ENCODE data around the gene ZDHHC13. TPM values are rescaled to one million over a fixed set of nuclear protein-coding genes. Genes with fewer than 3 reads are reported as not detected.

Gene ZDHHC13
- total RNA-seq (2013; cell fraction: nucleolus; rRNA removed) = 70.6 and 79.9 TPM in 2 replicates
- 20.1 and 27.0 TPM in 2 replicates for total RNA-seq (2014; rRNA removed)
- 20.8 and 21.4 TPM in 2 replicates for total RNA-seq (2014; rRNA removed; fragmentation: Illumina TruSeq; extraction: Trizol)
- total RNA-seq (2021) = 18.1 and 20.0 TPM in 2 replicates
- 6.5 TPM for polyA plus RNA-seq (2011; ENCODE audit: low read depth)
- 34.2 and 43.4 TPM in 2 replicates for polyA plus RNA-seq (2011; rRNA removed)
- polyA plus RNA-seq (2011; cell fraction: cytosol; rRNA removed) = 13.0 and 14.7 TPM in 2 replicates
- 41.4 and 42.2 TPM in 2 replicates for polyA plus RNA-seq (2011; cell fraction: nucleus; rRNA removed)
- 7.9 and 11.4 TPM in 2 replicates for polyA plus RNA-seq (2012)
- 21.5 and 24.5 TPM in 2 replicates for polyA plus RNA-seq (2014; fragmentation: Illumina TruSeq; extraction: Trizol)
- polyA plus RNA-seq (2014; fragmentation: Nextera tagmentation; extraction: Ambion mirVana) = 1 to 10 TPM; 8.5 to 9.6 TPM
- 17.4 and 18.5 TPM in 2 replicates for polyA plus RNA-seq (2014; rRNA removed)
- polyA plus RNA-seq (2016; fragmentation: Nextera tagmentation; extraction: Ambion mirVana) = 10 to 100 TPM; 23.3 to 26.3 TPM
- polyA minus RNA-seq (2011; rRNA and poly(A)+ RNA removed) = 29.3 and 41.0 TPM in 2 replicates
- 7.8 and 10.6 TPM in 2 replicates for polyA minus RNA-seq (2011; cell fraction: cytosol; rRNA and poly(A)+ RNA removed)
- polyA minus RNA-seq (2011; cell fraction: nucleus; rRNA and poly(A)+ RNA removed) = 27.0 and 43.6 TPM in 2 replicates
- percentile 85 among the genes with signal in this experiment for Bru-seq, nascent RNA
- percentile 79 among the genes with signal in this experiment for BruChase-seq, experiment 1, labeled RNA remaining after a 6-hour chase
- BruChase-seq, experiment 2, labeled RNA remaining after a 2-hour chase = percentile 85 among the genes with signal in this experiment
- long read RNA-seq, experiment 1, transcript ZDHHC13-202 (17 exons, 2,445 nt) = major isoform, 11 of 18 reads
- long read RNA-seq, experiment 1, partial matches to known transcripts = 0 of 18 reads
- long read RNA-seq, experiment 1, other reads (novel, unspliced or antisense) = 5 of 18 reads
- long read RNA-seq, experiment 2, transcript ZDHHC13-202 (17 exons, 2,445 nt) = major isoform, 123 of 181 reads
- long read RNA-seq, experiment 2, transcript ZDHHC13-201 (16 exons, 2,283 nt) = minor isoform, 14 of 181 reads
- long read RNA-seq, experiment 2, partial matches to known transcripts = 12 of 181 reads
- long read RNA-seq, experiment 2, other reads (novel, unspliced or antisense) = 32 of 181 reads

- no peaks in the 10 kb centered on the region for H4K20me1 ChIP-seq (ENCODE audit: control insufficient read depth, insufficient read depth)
- H3K4me2 ChIP-seq (ENCODE audit: control insufficient read depth, insufficient read depth) = peak within 1 kb of the TSS; percentile 98
- ChIA-PET RAD21 (ENCODE audit: unreplicated experiment) (interaction anchor here (0.8 to 1.8 kb wide), 4 partner anchors 40 to 349 kb away, joined by 3 to 8 read pairs (median 4); no protein-coding TSS in a partner anchor), CTCF (interaction anchor here (0.8 to 2.2 kb wide), 5 partner anchors 11 to 143 kb away, joined by 3 to 13 read pairs (median 7); no protein-coding TSS in a partner anchor), POLR2A (interaction anchor here (0.6 to 1.8 kb wide), 6 partner anchors 24 to 1001 kb away, joined by 3 to 10 read pairs (median 3); no protein-coding TSS in a partner anchor), SMC1A (ENCODE audit: uncharacterized antibody, unreplicated experiment) (interaction anchor here (0.5 to 1.4 kb wide), 8 partner anchors 10 to 717 kb away, joined by 3 to 8 read pairs (median 4); no protein-coding TSS in a partner anchor)
- intact Hi-C loops (cut with micrococcal nuclease; ENCODE audit: unreplicated experiment) (loop anchor here (1.0 to 10.0 kb wide), 3 partner anchors 40 to 328 kb away; partner anchors contain the start of gene E2F8), in situ Hi-C loops (cut with MboI) (no loop called here)
- H3K4me1 ChIP-seq (ENCODE audit: control insufficient read depth, insufficient read depth, low read length) = peaks cover 14% of the 10 kb centered on the region
- H3K4me3 ChIP-seq = peak within 1 kb of the TSS; percentile 97
- H3K9me3 ChIP-seq (replicated peaks; ENCODE audit: control insufficient read depth, insufficient read depth, low read length) = no peaks in the 10 kb centered on the region; the same call in 2 of the 3 replicates
- DNase-seq (ENCODE audit: low read depth, low spot score) (peak; percentile 92), ATAC-seq (peak; percentile 96), FAIRE-seq (peak; percentile 73)
- WGBS (ENCODE audit: insufficient coverage, insufficient replicate concordance, low lambda C conversion rate, missing lambda C conversion rate) = under 1% methylated on average over 51 of the region's 61 CpGs
- peaks cover 46% of the 10 kb centered on the region for H3K79me2 ChIP-seq (ENCODE audit: control insufficient read depth, insufficient read depth, low read length)
- BruUV-seq (replicated peaks) = no TSS peak
- H3K9ac ChIP-seq (ENCODE audit: control insufficient read depth, insufficient read depth, low read length) = peak within 1 kb of the TSS; percentile 85
- no peaks in the 10 kb centered on the region for H3K27me3 ChIP-seq (replicated peaks in 1 of 2; ENCODE audit: control insufficient read depth in 2 of 2, insufficient read depth in 2 of 2, low read length in 1 of 2)
- peak within 1 kb of the TSS; percentile 97 for H2AFZ ChIP-seq (ENCODE audit: control insufficient read depth, low read depth, low read length)
- H3K27ac ChIP-seq (ENCODE audit: control insufficient read depth, insufficient read depth) = peak within 1 kb of the TSS; percentile 80
- H3K36me3 ChIP-seq (ENCODE audit: control insufficient read depth in 2 of 2, insufficient read depth in 2 of 2, low read length in 1 of 2) = peaks cover 0 to 9% of the 10 kb centered on the region in 2 experiments; a peak in 2 of 4 replicates
- TF ChIP-seq HDAC2 (IDR thresholded peaks at IDR 0.05) = no peak
- TF ChIP-seq ETV6 (conservative IDR thresholded peaks at IDR 0.05 in 1 of 2, IDR thresholded peaks at IDR 0.05 in 1 of 2; ENCODE audit: borderline replicate concordance in 1 of 2, low read depth in 1 of 2) = no peak
- TF ChIP-seq JUND (IDR thresholded peaks at IDR 0.05; ENCODE audit: low read depth, low read length) = no peak
- no peak for TF ChIP-seq CEBPB (IDR thresholded peaks at IDR 0.05; ENCODE audit: borderline replicate concordance in 1 of 2, low read depth in 2 of 2, low read length in 2 of 2)
- no peak for TF ChIP-seq MEF2B (IDR thresholded peaks at IDR 0.05; ENCODE audit: partially characterized antibody, poor library complexity, severe bottlenecking)
- no peak for TF ChIP-seq TCF12 (IDR thresholded peaks at IDR 0.05; ENCODE audit: low read depth, low read length)
- no peak for TF ChIP-seq TCF7 (IDR thresholded peaks at IDR 0.05; ENCODE audit: borderline replicate concordance)
- TF ChIP-seq ATF2 (IDR thresholded peaks at IDR 0.05; ENCODE audit: low read length) = no peak
- no peak for TF ChIP-seq YBX1 (IDR thresholded peaks at IDR 0.05)
- TF ChIP-seq ZNF217 (IDR thresholded peaks at IDR 0.05) = no peak
- no peak for TF ChIP-seq E2F8 (IDR thresholded peaks at IDR 0.05; ENCODE audit: low read depth, partially characterized antibody)
- TF ChIP-seq MYC (IDR thresholded peaks at IDR 0.05; ENCODE audit: insufficient read depth, insufficient read length, insufficient replicate concordance, low read length, severe bottlenecking) = no peak
- TF ChIP-seq ZZZ3 (IDR thresholded peaks at IDR 0.05; ENCODE audit: control insufficient read depth, insufficient read length, low read depth) = no peak
Measured at GRCh38 chr11:19116971-19117759, at the start of gene ZDHHC13. ZDHHC13 (plus strand) TSS chr11:19117168; CDS start chr11:19117250, 82 bp downstream.
